Measurements from ENCODE around the gene TF. TPM values are rescaled to one million over a fixed set of nuclear protein-coding genes. Genes with fewer than 3 reads are reported as not detected.
"Not testable (repeated sequence)": the region's sequence is repeated elsewhere in the genome, so short reads cannot be mapped to it uniquely, and the experiment has no call there.

Gene TF
- total RNA-seq, 2 experiments from 2014 or later = 0.21 to 0.45 TPM

DNA sequence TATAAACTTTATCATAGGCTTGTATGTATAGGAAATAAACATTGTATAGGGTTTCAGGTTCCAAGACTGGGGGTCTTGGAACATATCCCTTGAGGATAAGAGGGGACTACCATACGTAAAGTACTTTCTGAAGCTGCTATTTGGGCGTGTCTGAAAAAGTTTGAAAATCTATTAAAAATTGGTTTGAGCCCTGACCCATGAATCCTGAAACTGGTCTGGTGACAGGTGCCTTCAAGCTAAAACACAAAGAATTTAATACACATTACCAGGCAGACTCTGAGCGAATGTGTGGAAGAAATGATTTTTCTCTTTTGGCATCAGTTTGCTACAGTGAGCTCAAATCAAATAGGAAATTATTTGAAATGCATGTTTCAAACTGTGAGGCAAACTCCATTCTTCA lies 16.3 kb downstream of the TF start:
- Mint-ChIP-seq H3K27me3 (peaks cover 25% of the 10 kb centered on the region), H3K9me3 (no peaks in the 10 kb centered on the region), H3K36me3 (ENCODE audit: low read depth) (no peaks in the 10 kb centered on the region), H3K4me3 (no peak overlapping the region), H3K4me1 (no peaks in the 10 kb centered on the region), H3K27ac (no peak overlapping the region)
- DNase-seq = no peak
- ChIA-PET POLR2A (no interaction called here), CTCF (no interaction called here)

GRCh38 chr3:133763797-133764683 lies 17.8 kb downstream of the TF start:
- Mint-ChIP-seq H3K27ac (no peak overlapping the region), H3K27me3 (peaks cover 27% of the 10 kb centered on the region), H3K36me3 (ENCODE audit: low read depth) (no peaks in the 10 kb centered on the region), H3K9me3 (no peaks in the 10 kb centered on the region), H3K4me3 (no peak overlapping the region), H3K4me1 (no peaks in the 10 kb centered on the region)
- ChIA-PET CTCF (no interaction called here), POLR2A (no interaction called here)
- DNase-seq = no peak

GRCh38 chr3:133765256-133765655 lies 19.1 kb downstream of the TF start:
- no peak overlapping the region for H3K27ac Mint-ChIP-seq
- H3K9me3 Mint-ChIP-seq = no peaks in the 10 kb centered on the region
- H3K36me3 Mint-ChIP-seq (ENCODE audit: low read depth) = no peaks in the 10 kb centered on the region
- CTCF ChIA-PET = no interaction called here
- no peak for DNase-seq
- POLR2A ChIA-PET = no interaction called here
- H3K4me3 Mint-ChIP-seq = no peak overlapping the region
- no peaks in the 10 kb centered on the region for H3K4me1 Mint-ChIP-seq
- peaks cover 27% of the 10 kb centered on the region for H3K27me3 Mint-ChIP-seq

- H3K4me1 Mint-ChIP-seq = no peaks in the 10 kb centered on the region
- no peak overlapping the region for H3K4me3 Mint-ChIP-seq
- DNase-seq = no peak
- H3K36me3 Mint-ChIP-seq (ENCODE audit: low read depth) = no peaks in the 10 kb centered on the region
- H3K9me3 Mint-ChIP-seq = no peaks in the 10 kb centered on the region
- POLR2A ChIA-PET = no interaction called here
- no peak overlapping the region for H3K27ac Mint-ChIP-seq
- CTCF ChIA-PET = no interaction called here
- peaks cover 27% of the 10 kb centered on the region for H3K27me3 Mint-ChIP-seq
Measured at GRCh38 chr3:133767607-133768006, 21.4 kb downstream of the TF start.

- Mint-ChIP-seq H3K27me3 (peaks cover 16% of the 10 kb centered on the region), H3K27ac (no peak overlapping the region), H3K4me3 (no peak overlapping the region), H3K9me3 (no peaks in the 10 kb centered on the region), H3K36me3 (ENCODE audit: low read depth) (no peaks in the 10 kb centered on the region), H3K4me1 (no peaks in the 10 kb centered on the region)
- ChIA-PET CTCF (no interaction called here), POLR2A (no interaction called here)
- no peak for DNase-seq
Measured at GRCh38 chr3:133769536-133769935, 23.3 kb downstream of the TF start.

DNA sequence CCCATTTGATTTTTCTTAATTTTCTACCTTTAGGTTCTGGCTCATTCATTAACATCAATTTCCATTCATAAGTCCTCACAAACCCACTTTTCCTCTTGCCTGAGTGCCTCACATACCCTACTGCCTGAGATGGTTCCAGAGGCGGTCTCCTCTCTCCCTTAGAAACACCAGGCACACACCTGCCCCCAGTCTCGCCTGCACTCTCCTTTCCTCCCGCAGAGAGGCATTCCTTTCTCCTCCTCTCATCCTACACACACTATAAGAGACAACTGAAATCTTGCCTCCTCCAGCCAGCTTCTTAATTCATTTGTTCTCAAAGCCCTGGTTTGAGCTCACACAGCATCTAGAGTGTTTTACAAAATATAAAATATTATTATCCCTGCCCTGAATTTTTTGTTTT lies 27.5 kb downstream of the TF start:
- Mint-ChIP-seq H3K27me3 (peaks cover 15% of the 10 kb centered on the region), H3K4me1 (no peaks in the 10 kb centered on the region), H3K9me3 (no peaks in the 10 kb centered on the region), H3K36me3 (ENCODE audit: low read depth) (no peaks in the 10 kb centered on the region), H3K27ac (no peak overlapping the region), H3K4me3 (no peak overlapping the region)
- no peak for DNase-seq
- ChIA-PET POLR2A (no interaction called here), CTCF (interaction anchor here (0.9 kb wide), 1 partner anchor 112 kb away, joined by 4 read pairs; the partner anchor contains the start of gene TOPBP1)

GRCh38 chr3:133775309-133775708 lies 29.1 kb downstream of the TF start:
- no peak for DNase-seq
- Mint-ChIP-seq H3K27me3 (peaks cover 25% of the 10 kb centered on the region), H3K9me3 (no peaks in the 10 kb centered on the region), H3K4me1 (no peaks in the 10 kb centered on the region), H3K4me3 (no peak overlapping the region), H3K36me3 (ENCODE audit: low read depth) (no peaks in the 10 kb centered on the region), H3K27ac (no peak overlapping the region)
- ChIA-PET CTCF (no interaction called here), POLR2A (no interaction called here)

DNA sequence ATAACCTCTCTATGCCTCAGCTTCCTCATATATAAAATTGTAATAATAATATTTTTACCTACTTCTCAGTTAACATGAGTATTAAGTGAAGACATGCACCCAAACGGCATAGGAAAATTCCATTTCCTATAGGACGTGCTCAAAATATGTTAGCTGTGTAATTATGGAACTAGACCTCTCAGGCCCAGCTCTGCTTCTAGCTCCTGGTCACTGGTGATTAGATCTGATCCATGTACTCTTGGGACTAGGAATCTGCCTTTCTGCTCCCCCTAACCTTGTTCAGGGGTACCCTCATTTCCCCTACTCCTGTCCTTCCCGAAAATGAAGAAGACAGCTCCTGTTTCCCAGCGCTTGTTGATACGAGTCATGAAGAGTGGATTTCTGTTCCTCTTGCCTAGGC lies 29.6 kb downstream of the TF start:
- H3K4me3 Mint-ChIP-seq = no peak overlapping the region
- CTCF ChIA-PET = interaction anchor here (0.7 kb wide), 1 partner anchor 119 kb away, joined by 3 read pairs; no protein-coding TSS in a partner anchor
- peaks cover 25% of the 10 kb centered on the region for H3K27me3 Mint-ChIP-seq
- POLR2A ChIA-PET = no interaction called here
- H3K27ac Mint-ChIP-seq = no peak overlapping the region
- no peaks in the 10 kb centered on the region for H3K4me1 Mint-ChIP-seq
- no peak for DNase-seq
- no peaks in the 10 kb centered on the region for H3K9me3 Mint-ChIP-seq
- no peaks in the 10 kb centered on the region for H3K36me3 Mint-ChIP-seq (ENCODE audit: low read depth)

DNA sequence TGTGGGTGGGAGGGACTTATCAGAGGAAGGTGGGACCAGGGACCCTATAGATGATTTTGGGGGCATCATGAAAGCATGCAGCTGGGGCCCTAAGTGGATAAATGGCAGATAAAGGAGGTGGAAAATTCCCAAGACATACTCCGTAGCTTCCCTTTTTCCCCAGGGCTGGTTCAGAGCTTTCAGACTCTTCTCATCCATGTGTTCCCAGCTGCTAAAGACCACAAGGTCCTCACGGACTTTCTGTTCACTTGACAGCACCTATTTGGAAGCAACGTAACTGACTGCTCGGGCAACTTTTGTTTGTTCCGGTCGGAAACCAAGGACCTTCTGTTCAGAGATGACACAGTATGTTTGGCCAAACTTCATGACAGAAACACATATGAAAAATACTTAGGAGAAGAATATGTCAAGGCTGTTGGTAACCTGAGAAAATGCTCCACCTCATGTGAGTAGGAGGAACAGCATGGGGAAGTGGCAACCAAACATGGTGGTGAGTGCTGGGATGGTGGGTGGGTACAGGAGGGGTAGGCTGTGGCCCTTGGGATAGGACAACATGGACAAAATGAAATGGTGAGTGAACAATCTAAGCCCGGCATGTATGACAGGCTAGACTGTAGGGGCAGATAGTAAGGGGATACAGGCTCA lies 30.7 kb downstream of the TF start:
- Mint-ChIP-seq H3K4me3 (no peak overlapping the region), H3K4me1 (no peaks in the 10 kb centered on the region), H3K27ac (no peak overlapping the region), H3K27me3 (peaks cover 29% of the 10 kb centered on the region), H3K9me3 (no peaks in the 10 kb centered on the region), H3K36me3 (ENCODE audit: low read depth) (no peaks in the 10 kb centered on the region)
- CTCF ChIA-PET = no interaction called here
- POLR2A ChIA-PET = no interaction called here
- DNase-seq = no peak

GRCh38 chr3:133777807-133778568 lies 31.8 kb downstream of the TF start:
- no peaks in the 10 kb centered on the region for H3K36me3 Mint-ChIP-seq (ENCODE audit: low read depth)

DNA sequence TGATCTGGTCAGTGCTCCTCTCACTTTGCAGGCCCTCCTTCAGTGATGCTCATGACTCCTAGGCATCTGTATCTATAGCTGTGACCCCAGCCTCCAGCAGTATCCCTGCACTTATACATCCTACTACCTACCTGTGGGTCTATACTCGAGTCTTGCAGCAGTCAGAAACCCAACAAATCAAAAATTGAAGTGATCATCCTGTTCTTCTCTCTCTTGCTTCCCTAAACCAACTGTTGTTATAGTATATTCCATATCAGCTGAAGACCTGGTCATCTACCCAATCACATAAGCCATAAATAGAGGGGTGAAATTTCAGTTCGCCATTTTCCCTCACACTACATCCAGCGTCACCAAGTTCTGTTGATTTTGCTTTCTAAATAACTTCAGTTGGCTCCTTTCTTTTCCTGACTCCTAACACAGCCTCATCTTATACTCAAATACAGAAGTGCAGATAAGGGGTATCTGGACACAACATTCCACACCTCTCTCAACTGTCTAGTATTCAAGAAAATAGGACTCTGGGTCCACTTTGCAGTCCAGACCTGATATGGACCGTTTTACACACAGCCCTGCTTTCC lies 33.5 kb downstream of the TF start:
- Mint-ChIP-seq H3K9me3 (no peaks in the 10 kb centered on the region), H3K27me3 (peaks cover 37% of the 10 kb centered on the region), H3K36me3 (ENCODE audit: low read depth) (no peaks in the 10 kb centered on the region), H3K27ac (no peak overlapping the region), H3K4me3 (no peak overlapping the region), H3K4me1 (no peaks in the 10 kb centered on the region)
- ChIA-PET POLR2A (no interaction called here), CTCF (no interaction called here)
- no peak for DNase-seq

More at GRCh38 chr3:133777807-133778568, 31.8 kb downstream of the TF start:
- H3K4me1 Mint-ChIP-seq = no peaks in the 10 kb centered on the region
- POLR2A ChIA-PET = no interaction called here
- no peak overlapping the region for H3K27ac Mint-ChIP-seq
- DNase-seq = no peak
- H3K9me3 Mint-ChIP-seq = no peaks in the 10 kb centered on the region
- CTCF ChIA-PET = no interaction called here
- H3K27me3 Mint-ChIP-seq = peaks cover 35% of the 10 kb centered on the region
- H3K4me3 Mint-ChIP-seq = no peak overlapping the region

DNA sequence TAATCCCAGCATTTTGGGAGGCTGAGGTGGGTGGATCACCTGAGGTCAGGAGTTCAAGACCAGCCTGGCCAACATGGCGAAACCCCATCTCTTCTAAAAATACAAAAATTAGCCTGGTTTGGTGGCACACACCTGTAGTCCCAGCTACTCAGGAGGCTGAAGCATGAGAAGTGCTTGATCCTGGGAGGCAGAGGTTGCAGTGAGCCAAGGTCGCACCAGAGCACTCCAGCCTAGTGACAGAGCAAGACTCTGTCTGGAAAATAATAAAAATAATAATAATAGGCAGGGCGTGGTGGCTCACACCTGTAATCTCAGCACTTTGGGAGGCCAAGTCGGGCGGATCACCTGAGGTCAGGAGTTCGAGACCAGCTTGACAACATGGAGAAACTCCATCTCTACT lies 34.6 kb downstream of the TF start:
- H3K27me3 Mint-ChIP-seq = peaks cover 35% of the 10 kb centered on the region
- DNase-seq; H3K4me3 Mint-ChIP-seq; H3K27ac Mint-ChIP-seq; CTCF ChIA-PET; H3K4me1 Mint-ChIP-seq; H3K9me3 Mint-ChIP-seq; H3K36me3 Mint-ChIP-seq (ENCODE audit: low read depth); POLR2A ChIA-PET: not testable (repeated sequence)

GRCh38 chr3:133781570-133781969 lies 35.4 kb downstream of the TF start:
- Mint-ChIP-seq H3K9me3 (no peaks in the 10 kb centered on the region), H3K27ac (no peak overlapping the region), H3K4me1 (no peaks in the 10 kb centered on the region), H3K36me3 (ENCODE audit: low read depth) (no peaks in the 10 kb centered on the region), H3K4me3 (no peak overlapping the region), H3K27me3 (peaks cover 40% of the 10 kb centered on the region)
- ChIA-PET POLR2A (no interaction called here), CTCF (no interaction called here)
- no peak for DNase-seq

All from activated CD4-positive, alpha-beta T cell treated with anti-CD3 and anti-CD28 coated beads, Interleukin-2, amount 10 ng/mL, durations not matched to agents 7 days and 5 days (primary cell).